HT-29 (cell line): ENCODE results near the gene MORN2. TPM values are rescaled to one million over a fixed set of nuclear protein-coding genes. Genes with fewer than 3 reads are reported as not detected.

ENCODE experiments used
- DNase-seq: peaks from one replicate; pipeline ENCODE4 v3.0.0-alpha.2; 2015; ENCODE audit warnings: low spot score
- small RNA-seq: library from RNA; depleted of rRNA; stranded (forward); fragments of <200 nt; gene quantifications from one replicate; pipeline ENCODE3, GENCODE V24; 2014
- total RNA-seq: library from RNA; depleted of rRNA; stranded (reverse); fragments of >200 nt; shearing (Covaris generic); gene quantifications from 2 replicates; pipeline ENCODE4 v1.2.3, GENCODE V29; 2014; rRNA removed

MORN2 gene
- total RNA-seq, 1 experiment from 2014 or later: 11.6 TPM

DNA sequence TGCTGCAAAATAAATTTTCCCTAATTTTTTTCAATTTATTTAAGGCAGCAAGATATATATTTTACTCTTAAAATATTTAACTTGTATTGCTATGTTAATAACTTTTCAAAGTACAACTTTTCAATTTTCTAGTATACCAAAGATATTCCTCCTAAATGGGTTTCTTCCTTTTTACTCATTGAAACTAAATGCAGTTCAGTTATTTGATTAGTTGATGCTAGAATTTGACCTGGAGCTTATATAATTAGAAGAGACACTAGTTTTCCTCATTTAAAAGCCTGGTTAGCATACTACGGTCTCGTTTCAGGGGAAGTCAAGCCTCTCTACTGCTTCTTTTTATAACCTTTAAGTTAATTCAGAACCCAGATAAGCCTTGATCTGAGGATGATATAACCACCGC, 13.8 kb downstream of the MORN2 start, which contains the start of gene ARHGEF33:
Gene ARHGEF33 (plus strand): TSS at position 301 of the 400 bp plus-strand sequence. CDS start 29,573 bp downstream, outside the sequence.
- no peak for DNase-seq

DNA sequence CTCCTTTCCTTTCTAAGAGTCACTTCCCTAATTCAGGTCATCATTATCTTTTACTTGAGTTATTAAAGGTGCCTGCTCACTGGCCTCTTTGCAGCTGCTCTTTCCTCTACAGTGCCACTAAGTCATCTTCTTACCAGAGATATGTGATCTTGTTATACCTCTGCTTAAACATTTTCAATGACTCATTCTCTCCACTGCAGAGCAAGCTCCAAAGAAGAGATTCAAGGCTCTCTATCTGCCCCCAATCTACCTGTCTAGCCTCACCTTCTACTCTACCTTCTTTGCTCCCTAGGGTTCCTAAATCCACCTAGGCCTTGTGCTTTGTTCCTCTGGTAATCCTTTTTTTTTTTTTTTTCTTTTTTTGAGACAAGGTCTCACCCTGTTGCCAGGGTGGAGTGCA, 17.0 kb downstream of the MORN2 start:
- DNase-seq: no peak

DNA sequence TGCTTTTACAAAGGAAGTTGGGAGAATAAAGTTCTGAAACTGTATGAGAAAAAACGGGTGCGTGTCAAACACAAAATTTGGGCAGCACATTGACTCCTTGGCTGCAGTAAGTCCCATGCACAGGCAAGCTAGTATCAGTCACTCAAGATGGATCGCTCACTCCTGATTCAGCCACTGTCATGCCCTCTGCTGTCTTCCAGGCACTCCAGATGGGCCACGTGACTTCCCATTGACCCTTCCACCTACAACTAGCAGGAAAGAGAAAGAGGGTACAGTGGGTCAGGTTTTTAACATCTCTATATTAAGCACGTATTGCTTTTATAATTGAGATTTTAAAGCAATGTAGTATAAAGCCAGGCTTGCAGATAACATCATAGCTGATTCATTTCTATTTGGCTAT, 22.5 kb downstream of the MORN2 start:
- no peak for DNase-seq

DNA sequence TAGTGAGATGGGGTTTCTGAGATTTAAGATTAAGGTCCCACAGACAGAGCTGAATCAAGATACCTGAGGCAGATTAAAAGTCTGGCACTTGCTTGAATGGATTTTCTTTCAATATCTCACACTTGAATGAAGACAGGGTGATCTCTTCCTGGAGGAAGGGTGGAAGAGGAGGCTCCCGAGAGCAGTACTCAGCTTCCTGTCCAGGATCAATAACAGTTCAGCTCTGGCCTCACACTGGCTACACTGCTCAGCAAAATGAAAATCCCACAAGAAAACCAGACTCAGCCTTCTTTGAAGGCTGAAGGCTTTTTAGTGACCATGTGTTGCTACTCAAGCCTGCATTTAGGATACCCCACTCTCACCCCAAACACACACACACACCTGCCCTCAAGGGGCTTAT, 24.9 kb downstream of the MORN2 start:
- DNase-seq: no peak

DNA sequence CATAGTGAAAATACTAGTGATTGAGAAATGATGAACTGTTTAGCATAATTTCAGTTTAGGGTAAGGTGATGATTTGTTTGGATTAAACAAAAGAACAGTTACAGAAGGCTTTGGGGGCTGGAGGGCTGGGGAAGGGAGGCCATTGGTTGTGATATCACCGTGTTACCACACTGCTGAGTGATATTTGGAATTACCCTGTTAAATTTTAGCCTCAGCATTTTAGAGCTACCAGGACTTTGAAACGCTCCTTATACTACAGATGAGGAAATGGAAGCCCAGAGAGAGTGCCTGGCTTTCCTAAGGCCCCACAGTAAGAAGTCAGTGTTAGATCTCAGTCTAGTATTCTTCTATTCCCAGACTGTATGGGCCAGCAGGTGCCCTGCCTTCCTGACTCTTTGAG, 29.5 kb downstream of the MORN2 start:
- no peak for DNase-seq

DNA sequence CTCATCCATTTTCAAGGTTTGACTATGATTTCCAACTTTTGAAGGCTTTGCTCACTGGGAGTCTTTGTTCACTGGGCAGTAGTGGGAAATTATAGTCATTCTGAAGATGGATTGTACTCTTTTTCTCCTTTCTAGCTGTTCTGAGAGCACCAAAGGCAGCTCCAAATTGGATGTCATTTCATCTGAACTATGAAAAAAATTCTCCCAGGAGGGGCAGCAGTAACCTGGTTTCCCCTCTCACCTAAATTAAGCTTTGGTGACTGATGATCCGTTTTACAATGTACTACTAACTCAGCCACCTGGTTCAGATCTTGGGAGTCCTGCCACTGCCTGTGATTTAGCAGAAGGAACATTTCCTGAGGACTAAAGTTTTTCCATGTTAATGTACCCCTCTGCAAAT, 31.5 kb downstream of the MORN2 start:
- DNase-seq: no peak

DNA sequence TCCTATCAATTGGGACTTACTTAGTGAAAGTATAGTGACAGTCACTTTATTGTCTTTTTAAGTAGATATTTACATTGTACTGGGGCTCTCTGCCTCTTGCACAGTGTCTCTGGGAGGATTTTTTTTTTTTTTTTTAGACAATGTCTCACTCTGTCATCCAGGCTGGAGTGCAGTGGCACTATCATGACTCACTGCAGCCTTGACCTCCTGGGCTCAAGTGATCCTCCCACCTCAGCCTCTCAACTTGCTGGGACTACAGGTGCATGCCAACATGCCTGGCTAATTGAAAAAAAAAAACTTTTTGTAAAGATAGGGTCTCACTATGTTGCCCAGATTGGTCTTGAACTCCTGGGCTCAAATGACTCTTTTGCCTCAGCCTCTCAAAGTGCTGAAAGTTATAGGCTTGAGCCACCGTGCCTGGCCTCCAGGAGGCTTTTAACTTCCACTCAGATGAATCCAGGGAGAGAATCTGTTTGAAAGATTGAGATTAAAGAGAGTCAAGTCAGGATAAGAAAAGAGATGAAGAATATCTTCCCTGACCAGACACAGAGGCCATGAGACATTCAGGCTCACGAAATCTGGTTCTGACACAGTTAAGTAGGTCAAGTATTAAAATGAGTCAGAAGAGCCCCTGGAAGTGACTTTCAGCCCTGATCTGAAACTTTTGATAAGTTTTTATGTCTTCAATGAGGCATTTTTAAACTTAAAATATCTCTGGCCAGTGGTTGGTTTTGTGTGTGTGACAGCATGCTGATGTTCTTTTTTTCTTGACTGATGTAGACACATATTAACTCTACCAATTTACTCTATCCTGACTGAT, 32.2 kb downstream of the MORN2 start:
- no peak for DNase-seq

DNA sequence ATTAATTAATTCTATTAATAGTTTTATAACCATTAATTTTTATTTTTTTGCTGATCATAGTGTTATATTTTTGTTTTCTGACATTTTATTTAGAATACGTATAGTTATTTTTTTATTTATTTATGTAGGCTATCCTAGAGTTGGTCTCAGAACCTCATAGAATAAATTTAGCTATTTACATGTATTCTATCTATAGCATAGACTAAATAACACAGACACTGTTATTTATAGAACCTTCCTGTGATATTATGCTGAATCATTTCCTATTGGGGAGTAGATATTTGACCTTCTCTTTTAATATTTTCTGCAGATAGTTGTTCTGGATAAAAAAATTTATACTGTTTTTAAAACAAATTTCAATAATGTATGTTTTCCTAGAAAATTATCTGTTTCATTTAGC, 34.1 kb downstream of the MORN2 start:
- DNase-seq: no peak

DNA sequence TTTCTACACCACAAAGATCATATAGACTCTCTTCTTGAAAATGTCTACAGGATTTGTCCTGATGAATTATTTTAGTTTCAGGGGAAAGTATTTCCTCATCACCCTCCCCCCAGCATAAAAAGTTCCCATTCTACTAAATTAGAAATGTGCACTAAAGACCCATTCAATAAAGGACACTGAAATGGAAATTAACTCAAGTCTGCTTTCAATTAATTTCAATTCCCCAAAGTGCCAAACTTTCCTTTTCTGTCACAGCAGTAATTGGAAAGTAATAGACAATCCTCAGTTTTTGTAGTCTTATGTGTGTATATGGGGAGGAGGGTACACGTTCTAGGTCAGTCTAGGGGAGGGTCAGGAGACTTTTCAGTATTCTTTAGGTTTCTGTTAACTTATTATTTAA, 35.4 kb downstream of the MORN2 start:
- DNase-seq: no peak

DNA sequence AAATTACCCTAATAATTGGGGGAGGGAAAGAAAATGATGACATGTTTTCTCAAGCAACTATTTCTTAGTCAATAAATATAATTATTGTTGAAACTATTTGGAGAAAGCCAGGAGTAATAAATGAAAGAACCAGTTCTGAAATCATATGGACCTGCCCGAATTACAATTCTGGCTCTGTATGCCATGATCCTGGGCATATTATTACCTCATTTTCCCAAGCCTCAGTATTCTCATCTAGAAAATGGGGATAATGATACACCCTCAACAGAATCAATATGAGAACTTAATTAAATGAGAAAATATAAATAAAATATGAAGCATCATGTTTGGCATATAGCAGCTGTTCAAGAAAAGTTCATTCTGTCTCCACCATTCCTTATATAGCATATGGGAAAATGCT, 36.8 kb downstream of the MORN2 start:
- DNase-seq: no peak

DNA sequence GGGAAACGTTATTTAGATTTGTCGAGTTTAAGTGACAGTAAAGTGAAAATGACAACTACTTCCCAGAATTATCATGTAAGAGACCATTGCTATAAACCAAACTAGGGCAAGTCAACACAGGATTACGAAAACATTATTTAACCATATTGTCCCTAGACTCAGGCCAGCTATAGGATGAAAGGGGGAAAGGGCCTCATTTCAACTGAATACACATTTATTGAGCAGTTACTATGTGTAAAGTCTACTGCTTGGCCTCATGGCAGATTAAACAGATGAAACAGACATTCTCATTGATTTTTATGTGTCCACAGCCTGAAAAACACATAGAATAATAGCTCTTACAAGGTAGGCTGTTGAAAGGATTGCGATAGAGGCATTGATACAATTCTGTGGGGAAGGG, 46.6 kb downstream of the MORN2 start:
- no peak for DNase-seq

DNA sequence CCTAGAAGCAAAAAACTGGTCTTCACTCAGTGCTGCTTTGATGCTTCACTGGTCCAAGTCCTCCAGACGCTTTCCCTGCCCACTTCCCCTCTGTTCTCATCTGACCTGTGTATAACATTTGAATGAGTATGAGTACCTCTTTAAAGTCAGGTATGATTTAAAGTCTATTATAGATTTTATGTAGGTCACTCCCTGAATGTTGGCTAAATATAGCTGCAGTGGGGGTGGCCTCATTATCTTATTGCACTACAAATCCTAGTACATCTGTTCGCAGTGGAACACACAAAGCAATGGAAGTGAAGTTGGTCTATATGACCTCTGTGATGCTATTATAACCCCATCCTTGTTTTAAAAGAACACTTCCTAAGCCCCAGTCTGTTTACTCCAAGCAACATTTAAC, 47.1 kb downstream of the MORN2 start:
- DNase-seq: no peak

DNA sequence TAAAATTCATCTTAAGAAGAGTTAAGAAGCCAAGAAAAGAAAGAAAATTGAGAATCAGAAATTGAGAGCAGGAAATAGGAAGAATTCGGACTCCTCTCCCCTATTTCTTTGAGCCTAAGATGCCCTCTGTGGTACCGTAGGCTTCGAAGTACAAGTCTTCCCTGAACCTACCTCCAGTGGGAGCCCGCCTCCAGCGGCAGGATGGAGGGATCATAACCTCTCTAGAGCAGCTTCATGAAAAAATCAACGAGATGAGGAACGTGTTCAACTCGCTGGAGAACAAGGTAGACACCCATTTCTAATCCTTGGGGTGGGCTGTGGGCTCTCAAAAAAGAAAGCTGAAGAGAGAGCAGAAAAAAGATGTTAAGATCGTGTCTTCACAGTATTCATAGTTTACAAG, 50.2 kb downstream of the MORN2 start:
- DNase-seq: no peak

DNA sequence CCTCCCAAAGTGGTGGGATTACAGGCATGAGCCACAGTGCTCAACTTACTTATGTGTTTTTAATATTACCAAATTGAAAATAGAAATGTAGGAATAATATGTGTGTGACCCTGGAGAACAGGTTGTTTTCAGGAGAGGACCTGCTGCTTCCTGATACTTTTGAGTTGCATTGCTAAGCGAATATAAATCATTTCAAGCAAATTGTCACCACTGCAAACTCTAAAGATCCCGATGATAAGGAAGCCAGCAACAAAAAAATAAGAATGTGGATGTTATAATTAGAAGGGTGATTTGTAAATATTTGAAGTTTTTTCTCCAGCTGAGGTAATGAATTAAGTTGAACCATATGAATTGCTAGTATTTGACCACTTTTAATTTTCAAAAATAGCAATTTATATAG, 54.8 kb downstream of the MORN2 start:
- no peak for DNase-seq

Small RNAs within 50 kb of the gene (small RNA-seq; reads per million reads assigned to genes)
- not detected for gene RNU6-851P

Other genes starting within 250 kb of the MORN2 start
- 20.8 and 25.0 TPM in 2 replicates for gene GALM, start 209.9 kb upstream of the MORN2 start, total RNA-seq
- 124 and 133 TPM in 2 replicates for gene SRSF7, start 124.6 kb upstream of the MORN2 start, total RNA-seq
- gene GEMIN6, start 97.8 kb upstream of the MORN2 start, total RNA-seq: 6.9 and 9.0 TPM in 2 replicates
- 5.0 and 7.3 TPM in 2 replicates for gene DHX57, start within 50 bp of the MORN2 start, total RNA-seq
- 1.9 TPM in 1 of 2 replicates, not detected in the other for gene ARHGEF33, start 13.9 kb downstream of the MORN2 start, total RNA-seq
- gene SOS1, start 245.1 kb downstream of the MORN2 start, total RNA-seq: 4.8 and 11.5 TPM in 2 replicates